ENCODE measurements around the gene OR2A12. TPM values are rescaled to one million over a fixed set of nuclear protein-coding genes. Genes with fewer than 3 reads are reported as not detected.

Gene OR2A12
- polyA plus RNA-seq, 2 of the 4 experiments (the other 2 are of a cell fraction) = not detected

GRCh38 chr7:144142187-144142586, 56.1 kb downstream of the OR2A12 start:
- ATAC-seq = no peak
- ChIA-PET POLR2A (no interaction called here), CTCF (no interaction called here)
- no peak for FAIRE-seq
- Histone ChIP-seq H3K4me2 (no peak overlapping the region), H3K4me1 (no peaks in the 10 kb centered on the region), H3K4me3 (no peak overlapping the region), H3K27ac (no peak overlapping the region), H3K9me3 (peaks cover 2% of the 10 kb centered on the region; the same call in 1 of the 3 replicates)
- 44% methylated on average over 3 of the region's 3 CpGs for WGBS (ENCODE audit: missing lambda C conversion rate)
- DNase-seq (ENCODE audit: low read depth in 1 of 2, low spot score in 1 of 2) = no peak
- TF ChIP-seq PHF8 (IDR thresholded peaks at IDR 0.05; ENCODE audit: borderline replicate concordance, low read depth) (no peak), SREBF2 (IDR thresholded peaks at IDR 0.05) (no peak), MAZ (IDR thresholded peaks at IDR 0.05; ENCODE audit: borderline replicate concordance, low read depth, low read length) (no peak), EHF (CRISPR knock-in tag; IDR thresholded peaks at IDR 0.05) (no peak), KDM5A (IDR thresholded peaks at IDR 0.05) (no peak), HOXB13 (CRISPR knock-in tag; IDR thresholded peaks at IDR 0.05; ENCODE audit: low read depth) (no peak), RNF2 (IDR thresholded peaks at IDR 0.05; ENCODE audit: borderline replicate concordance, low read depth) (no peak), CHD2 (IDR thresholded peaks at IDR 0.05; ENCODE audit: low read length, partially characterized antibody) (no peak), ZNF302 (CRISPR knock-in tag; IDR thresholded peaks at IDR 0.05) (no peak), TFCP2L1 (CRISPR knock-in tag; IDR thresholded peaks at IDR 0.05) (no peak), KDM1A (IDR thresholded peaks at IDR 0.05; ENCODE audit: low read depth) (no peak), REST (IDR thresholded peaks at IDR 0.05) (no peak), HEYL (CRISPR knock-in tag; IDR thresholded peaks at IDR 0.05) (no peak), ESRRA (IDR thresholded peaks at IDR 0.05; ENCODE audit: borderline replicate concordance, low read length) (no peak), EHMT2 (IDR thresholded peaks at IDR 0.05; ENCODE audit: low read depth) (no peak), RARB (CRISPR knock-in tag; IDR thresholded peaks at IDR 0.05) (no peak)
- TF ChIP-seq, protein P1, sequence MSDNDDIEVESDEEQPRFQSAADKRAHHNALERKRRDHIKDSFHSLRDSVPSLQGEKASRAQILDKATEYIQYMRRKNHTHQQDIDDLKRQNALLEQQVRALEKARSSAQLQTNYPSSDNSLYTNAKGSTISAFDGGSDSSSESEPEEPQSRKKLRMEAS (IDR thresholded peaks at IDR 0.05) = no peak
- TF ChIP-seq, protein P2, sequence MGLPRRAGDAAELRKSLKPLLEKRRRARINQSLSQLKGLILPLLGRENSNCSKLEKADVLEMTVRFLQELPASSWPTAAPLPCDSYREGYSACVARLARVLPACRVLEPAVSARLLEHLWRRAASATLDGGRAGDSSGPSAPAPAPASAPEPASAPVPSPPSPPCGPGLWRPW (IDR thresholded peaks at IDR 0.05) = no peak
- TF ChIP-seq, protein P3, sequence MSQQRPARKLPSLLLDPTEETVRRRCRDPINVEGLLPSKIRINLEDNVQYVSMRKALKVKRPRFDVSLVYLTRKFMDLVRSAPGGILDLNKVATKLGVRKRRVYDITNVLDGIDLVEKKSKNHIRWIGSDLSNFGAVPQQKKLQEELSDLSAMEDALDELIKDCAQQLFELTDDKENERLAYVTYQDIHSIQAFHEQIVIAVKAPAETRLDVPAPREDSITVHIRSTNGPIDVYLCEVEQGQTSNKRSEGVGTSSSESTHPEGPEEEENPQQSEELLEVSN (IDR thresholded peaks at IDR 0.05; ENCODE audit: borderline replicate concordance, low read depth) = no peak

GRCh38 chr7:144144426-144144825, 58.3 kb downstream of the OR2A12 start:
- Histone ChIP-seq H3K4me3 (no peak overlapping the region), H3K4me1 (no peaks in the 10 kb centered on the region), H3K4me2 (no peak overlapping the region), H3K9me3 (peaks cover 7% of the 10 kb centered on the region; the same call in 1 of the 3 replicates), H3K27ac (no peak overlapping the region)
- FAIRE-seq (no peak), DNase-seq (ENCODE audit: low read depth in 1 of 2, low spot score in 1 of 2) (no peak), ATAC-seq (no peak)
- 19% methylated on average over 3 of the region's 3 CpGs for WGBS (ENCODE audit: missing lambda C conversion rate)
- TF ChIP-seq RFX5 (IDR thresholded peaks at IDR 0.05) (no peak), FOXS1 (CRISPR knock-in tag; IDR thresholded peaks at IDR 0.05) (no peak), EP300 (IDR thresholded peaks at IDR 0.05) (no peak), POLR2A (IDR thresholded peaks at IDR 0.05; ENCODE audit: low read length) (no peak), MAFK (IDR thresholded peaks at IDR 0.05; ENCODE audit: partially characterized antibody) (no peak), NR3C1 (IDR thresholded peaks at IDR 0.05) (no peak), EHF (CRISPR knock-in tag; IDR thresholded peaks at IDR 0.05) (no peak), KDM5A (IDR thresholded peaks at IDR 0.05) (no peak), ZC3H11A (IDR thresholded peaks at IDR 0.05) (no peak), KDM1A (IDR thresholded peaks at IDR 0.05; ENCODE audit: low read depth) (no peak), PHF8 (IDR thresholded peaks at IDR 0.05; ENCODE audit: borderline replicate concordance, low read depth) (no peak), NFE2L2 (conservative IDR thresholded peaks at IDR 0.05; ENCODE audit: low read length) (no peak)
- TF ChIP-seq, protein P4, sequence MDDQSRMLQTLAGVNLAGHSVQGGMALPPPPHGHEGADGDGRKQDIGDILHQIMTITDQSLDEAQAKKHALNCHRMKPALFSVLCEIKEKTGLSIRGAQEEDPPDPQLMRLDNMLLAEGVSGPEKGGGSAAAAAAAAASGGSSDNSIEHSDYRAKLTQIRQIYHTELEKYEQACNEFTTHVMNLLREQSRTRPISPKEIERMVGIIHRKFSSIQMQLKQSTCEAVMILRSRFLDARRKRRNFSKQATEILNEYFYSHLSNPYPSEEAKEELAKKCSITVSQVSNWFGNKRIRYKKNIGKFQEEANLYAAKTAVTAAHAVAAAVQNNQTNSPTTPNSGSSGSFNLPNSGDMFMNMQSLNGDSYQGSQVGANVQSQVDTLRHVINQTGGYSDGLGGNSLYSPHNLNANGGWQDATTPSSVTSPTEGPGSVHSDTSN (IDR thresholded peaks at IDR 0.05) = no peak
- TF ChIP-seq, protein P5, sequence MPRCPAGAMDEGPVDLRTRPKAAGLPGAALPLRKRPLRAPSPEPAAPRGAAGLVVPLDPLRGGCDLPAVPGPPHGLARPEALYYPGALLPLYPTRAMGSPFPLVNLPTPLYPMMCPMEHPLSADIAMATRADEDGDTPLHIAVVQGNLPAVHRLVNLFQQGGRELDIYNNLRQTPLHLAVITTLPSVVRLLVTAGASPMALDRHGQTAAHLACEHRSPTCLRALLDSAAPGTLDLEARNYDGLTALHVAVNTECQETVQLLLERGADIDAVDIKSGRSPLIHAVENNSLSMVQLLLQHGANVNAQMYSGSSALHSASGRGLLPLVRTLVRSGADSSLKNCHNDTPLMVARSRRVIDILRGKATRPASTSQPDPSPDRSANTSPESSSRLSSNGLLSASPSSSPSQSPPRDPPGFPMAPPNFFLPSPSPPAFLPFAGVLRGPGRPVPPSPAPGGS (IDR thresholded peaks at IDR 0.05) = no peak
- TF ChIP-seq, protein P6, sequence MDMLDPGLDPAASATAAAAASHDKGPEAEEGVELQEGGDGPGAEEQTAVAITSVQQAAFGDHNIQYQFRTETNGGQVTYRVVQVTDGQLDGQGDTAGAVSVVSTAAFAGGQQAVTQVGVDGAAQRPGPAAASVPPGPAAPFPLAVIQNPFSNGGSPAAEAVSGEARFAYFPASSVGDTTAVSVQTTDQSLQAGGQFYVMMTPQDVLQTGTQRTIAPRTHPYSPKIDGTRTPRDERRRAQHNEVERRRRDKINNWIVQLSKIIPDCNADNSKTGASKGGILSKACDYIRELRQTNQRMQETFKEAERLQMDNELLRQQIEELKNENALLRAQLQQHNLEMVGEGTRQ (IDR thresholded peaks at IDR 0.05) = no peak
- ChIA-PET CTCF (no interaction called here), POLR2A (no interaction called here)

Data from A549 (cell line).